Ovary (tissue), 9 donors: ENCODE results near the gene ST14. TPM values are rescaled to one million over a fixed set of nuclear protein-coding genes. Genes with fewer than 3 reads are reported as not detected.

Experiments
- DNase-seq, 5 donors: peaks; one replicate each; pipeline ENCODE4 v3.0.0-alpha.2; 2019 to 2020
- H3K27ac ChIP-seq, 2 donors: fragments of 200-600 bp; one replicate each; pipeline versions ENCODE4 v1.5.1 to v1.8.0; 2019 to 2022
- H3K27me3 ChIP-seq: fragments of 200-600 bp; one replicate; pipeline ENCODE4 v1.8.0; 2022
- H3K36me3 ChIP-seq: fragments of 200-600 bp; sonication (generic); one replicate; pipeline ENCODE4 v1.5.1; 2019
- H3K4me1 ChIP-seq: one replicate; pipeline ENCODE4 v1.8.1; 2013; ENCODE audit warnings: mild to moderate bottlenecking, moderate library complexity; ENCODE audit not compliant: insufficient read depth
- H3K4me3 ChIP-seq: fragments of 200-600 bp; sonication (generic); one replicate; pipeline ENCODE4 v1.5.1; 2017
- H3K9me3 ChIP-seq, 2 donors: fragments of 200-600 bp in 1 of 2; sonication (generic) in 1 of 2; one replicate each; pipeline versions ENCODE4 v1.5.1 to v1.8.1; 2013 to 2019; ENCODE audit warnings: mild to moderate bottlenecking in 1 of 2, moderate library complexity in 1 of 2
- CTCF ChIP-seq, 3 donors: fragments of 450-650 bp in 2 of 3; fragments of 200-600 bp in 1 of 3; IDR thresholded peaks; one replicate each; pipeline versions ENCODE4 v1.5.1 to v1.8.0; 2016 to 2022; ENCODE audit warnings: antibody characterized with exemption in 3 of 3, mild to moderate bottlenecking in 1 of 3
- EP300 ChIP-seq: sonication (generic); formaldehyde crosslinking; IDR thresholded peaks from one replicate; pipeline ENCODE4 v1.6.1; 2017; ENCODE audit warnings: antibody characterized with exemption
- POLR2A ChIP-seq: fragments of 450-650 bp; IDR thresholded peaks from one replicate; pipeline ENCODE4 v1.6.1; 2017; ENCODE audit warnings: antibody characterized with exemption, mild to moderate bottlenecking, moderate library complexity
- WGBS, 3 donors: extraction: QIAGEN DNeasy Blood & Tissue Kit in 1 of 3; methylation state at CpG; one replicate each; pipeline versions ENCODE4 v1.1.5 to v1.1.7; 2013 to 2017; 5-methylcytosine and 5-hydroxymethylcytosine counted together
- intact Hi-C, 4 donors: fragments of 100-400 bp; cut with DNase I; formaldehyde crosslinking; loops; one replicate each; pipeline versions ENCODE4 v1.11.0 to v1.15.1; 2022 to 2023
- polyA plus RNA-seq, 2 donors: library from polyadenylated mRNA; stranded (reverse); fragments of 200-250 nt in 1 of 2; fragments of 350-450 nt in 1 of 2; fragmentation: Illumina TruSeq in 1 of 2; extraction: RNeasy Lipid Tissue Mini Kit (QIAGEN cat#74804) in 1 of 2; gene quantifications; one replicate each; pipeline ENCODE4 v1.2.3, GENCODE V29; 2013 to 2014
- total RNA-seq, 7 donors: library from RNA; depleted of rRNA in 2 of 7; stranded (reverse); fragments of >200 nt in 2 of 7; fragmentation: NEBNext Ultra II Directional in 3 of 7; extraction: Animal tissue kit (Norgen Biotek cat#: 25700) in 3 of 7; gene quantifications; one replicate each; pipeline versions ENCODE4 v1.1.0 to v1.2.4, GENCODE V29; 2016 to 2023
- donor health status: DM: no; HTN: no; CAD: no; lungs with moderate emphysema.
- donor health status: DM: no; HTN: no; CAD: no.
- donor health status: Bipolar disorder and iron deficiency.
- donor health status: DM: yes; HTN: yes; CAD: no.
- donor health status: DM: no; HTN: no; CAD: no.
- donor health status: DM: yes; HTN: yes; CAD: no.

The ST14 gene
- total and polyA plus RNA-seq, 9 donors = 0.18 to 76.2 (median 4.5) TPM

- Histone ChIP-seq H3K4me3 (no peak overlapping the region), H3K9me3 (no peaks in the 10 kb centered on the region), H3K4me1 (no peaks in the 10 kb centered on the region), H3K36me3 (no peaks in the 10 kb centered on the region), H3K27ac (no peak overlapping the region), H3K27me3 (no peaks in the 10 kb centered on the region)
- WGBS, 3 donors = 73 to 87% (median 79%) methylated on average over 11 of the region's 11 CpGs
- intact Hi-C loops = loop anchor here (5.0 to 10.0 kb wide), 5 partner anchors 65 to 208 kb away; partner anchors contain the start of genes APLP2 (in 1 of the 4) and PRDM10 (in 1 of the 4)
- TF ChIP-seq CTCF (IDR thresholded peaks at IDR 0.05) (no peak), POLR2A (no peak), EP300 (no peak)
- no peak for DNase-seq
Observed at GRCh38 chr11:130129922-130130321, 29.7 kb upstream of the ST14 start.

GRCh38 chr11:130131961-130132850 lies 27.4 kb upstream of the ST14 start:
- WGBS, 3 donors = 72 to 73% (median 72%) methylated on average over 9 of the region's 9 CpGs
- peak in 1 of 5 donors; percentile 50 for DNase-seq
- no peak overlapping the region for H3K4me3 ChIP-seq
- intact Hi-C loops = loop anchor here (2.0 to 10.0 kb wide), 4 partner anchors 127 to 210 kb away; partner anchors contain the start of gene PRDM10 (in 1 of the 4)
- peaks cover 3% of the 10 kb centered on the region for H3K4me1 ChIP-seq
- TF ChIP-seq CTCF (IDR thresholded peaks at IDR 0.05) (peak in 2 of 3 donors; percentile 57 to 62), POLR2A (no peak)
- H3K9me3 ChIP-seq = no peaks in the 10 kb centered on the region
- H3K27ac ChIP-seq = no peak overlapping the region
- H3K36me3 ChIP-seq = no peaks in the 10 kb centered on the region
- no peaks in the 10 kb centered on the region for H3K27me3 ChIP-seq

GRCh38 chr11:130133716-130134115 lies 25.9 kb upstream of the ST14 start:
- 74 to 84% (median 78%) methylated on average over 8 of the region's 8 CpGs for WGBS, 3 donors
- Histone ChIP-seq H3K36me3 (no peaks in the 10 kb centered on the region), H3K27ac (no peak overlapping the region), H3K4me1 (peaks cover 3% of the 10 kb centered on the region), H3K27me3 (no peaks in the 10 kb centered on the region), H3K9me3 (no peaks in the 10 kb centered on the region), H3K4me3 (no peak overlapping the region)
- no peak for DNase-seq
- intact Hi-C loops = loop anchor here (1.0 to 10.0 kb wide), 5 partner anchors 129 to 211 kb away; partner anchors contain the start of gene PRDM10 (in 1 of the 4)
- TF ChIP-seq CTCF (IDR thresholded peaks at IDR 0.05) (no peak), EP300 (no peak), POLR2A (no peak)

GRCh38 chr11:130136107-130136506 lies 23.5 kb upstream of the ST14 start:
- no peaks in the 10 kb centered on the region for H3K9me3 ChIP-seq
- intact Hi-C loops = loop anchor here in 2 of 4 donors (10.0 kb wide), 2 partner anchors 131 to 141 kb away; partner anchors contain the start of gene PRDM10 (in 1 of the 2)
- no peak overlapping the region for H3K4me3 ChIP-seq
- no peaks in the 10 kb centered on the region for H3K36me3 ChIP-seq
- H3K27me3 ChIP-seq = no peaks in the 10 kb centered on the region
- H3K4me1 ChIP-seq = peaks cover 3% of the 10 kb centered on the region
- no peak overlapping the region for H3K27ac ChIP-seq
- no peak for DNase-seq
- WGBS, 3 donors = 34 to 64% (median 48%) methylated on average over 7 of the region's 7 CpGs
- TF ChIP-seq POLR2A = no peak

GRCh38 chr11:130137999-130138398 lies 21.6 kb upstream of the ST14 start:
- no peak for DNase-seq
- TF ChIP-seq POLR2A (no peak), EP300 (no peak), CTCF (IDR thresholded peaks at IDR 0.05) (no peak)
- Histone ChIP-seq H3K27ac (no peak overlapping the region), H3K4me3 (no peak overlapping the region), H3K9me3 (no peaks in the 10 kb centered on the region), H3K36me3 (no peaks in the 10 kb centered on the region), H3K4me1 (peaks cover 5% of the 10 kb centered on the region), H3K27me3 (no peaks in the 10 kb centered on the region)
- intact Hi-C loops = loop anchor here in 2 of 4 donors (10.0 kb wide), 2 partner anchors 133 to 143 kb away; partner anchors contain the start of gene PRDM10 (in 1 of the 2)
- WGBS, 3 donors = 92 to 94% (median 93%) methylated on average over 9 of the region's 9 CpGs
